Activated CD4-positive, alpha-beta T cell treated with anti-CD3 and anti-CD28 coated beads, Interleukin-2, amount 10 ng/mL, durations not matched to agents 7 days and 5 days (primary cell): Measurements from ENCODE around the gene SBK3. TPM values are rescaled to one million over a fixed set of nuclear protein-coding genes. Genes with fewer than 3 reads are reported as not detected.

Experiments used
- CTCF ChIA-PET: fragments of 350-600 bp; sonication (Branson Sonifier 250); formaldehyde crosslinking; loops from one replicate; lab custom pipeline; 2021; ENCODE audit warnings: antibody characterized with exemption; lab: Charles Lee
- POLR2A ChIA-PET: fragments of 350-600 bp; sonication (Branson Sonifier 250); formaldehyde crosslinking; loops from one replicate; lab custom pipeline; 2021; ENCODE audit warnings: antibody characterized with exemption; lab: Charles Lee
- DNase-seq: peaks from one replicate; pipeline ENCODE4 v3.0.0-alpha.2; 2020
- H3K27ac Mint-ChIP-seq: one replicate; pipeline ENCODE4 v1.8.0; 2021; ENCODE audit warnings: mild to moderate bottlenecking, moderate library complexity, mixed read lengths
- H3K27me3 Mint-ChIP-seq: one replicate; pipeline ENCODE4 v1.8.0; 2021; ENCODE audit warnings: mixed read lengths
- H3K36me3 Mint-ChIP-seq: one replicate; pipeline ENCODE4 v1.8.0; 2021; ENCODE audit warnings: low read depth, mixed read lengths
- H3K4me1 Mint-ChIP-seq: one replicate; pipeline ENCODE4 v1.8.0; 2021; ENCODE audit warnings: mixed read lengths
- H3K4me3 Mint-ChIP-seq: one replicate; pipeline ENCODE4 v1.8.0; 2021; ENCODE audit warnings: mild to moderate bottlenecking, moderate library complexity, mixed read lengths
- H3K9me3 Mint-ChIP-seq: one replicate; pipeline ENCODE4 v1.8.0; 2021; ENCODE audit warnings: mixed read lengths
- total RNA-seq, 2 experiments: library from RNA; stranded (reverse); gene quantifications; one replicate each; pipeline ENCODE4 v1.2.3, GENCODE V29; 2021

SBK3 gene
- total RNA-seq, 2 experiments from 2014 or later: not detected

DNA sequence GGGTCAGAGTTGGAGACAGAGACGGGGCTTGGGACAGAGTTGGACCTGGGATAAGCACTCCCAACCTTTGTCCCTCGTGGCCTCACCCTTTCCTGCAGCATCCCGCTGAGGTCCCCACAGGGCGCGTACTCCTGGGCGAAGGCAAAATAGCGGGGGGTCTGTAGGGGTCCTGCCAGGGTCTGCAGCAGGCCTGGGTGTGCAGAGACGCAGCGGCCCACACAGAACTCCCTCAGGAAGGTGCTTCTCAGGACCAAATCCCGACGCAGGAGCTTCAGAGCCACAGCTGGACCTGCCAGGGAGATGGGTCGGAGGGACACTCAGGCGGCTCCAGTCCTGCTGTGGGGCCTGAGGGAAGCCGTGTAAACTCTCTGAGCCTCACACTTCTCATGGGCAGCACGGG is 1.3 kb downstream of the SBK3 start:
- no peaks in the 10 kb centered on the region for H3K9me3 Mint-ChIP-seq
- DNase-seq: no peak
- no peak overlapping the region for H3K27ac Mint-ChIP-seq
- CTCF ChIA-PET: interaction anchor here (0.6 kb wide), 1 partner anchor 161 kb away, joined by 3 read pairs; no protein-coding TSS in a partner anchor
- peaks cover 7% of the 10 kb centered on the region for H3K27me3 Mint-ChIP-seq
- no peaks in the 10 kb centered on the region for H3K4me1 Mint-ChIP-seq
- H3K4me3 Mint-ChIP-seq: no peak overlapping the region
- POLR2A ChIA-PET: no interaction called here
- no peaks in the 10 kb centered on the region for H3K36me3 Mint-ChIP-seq

DNA sequence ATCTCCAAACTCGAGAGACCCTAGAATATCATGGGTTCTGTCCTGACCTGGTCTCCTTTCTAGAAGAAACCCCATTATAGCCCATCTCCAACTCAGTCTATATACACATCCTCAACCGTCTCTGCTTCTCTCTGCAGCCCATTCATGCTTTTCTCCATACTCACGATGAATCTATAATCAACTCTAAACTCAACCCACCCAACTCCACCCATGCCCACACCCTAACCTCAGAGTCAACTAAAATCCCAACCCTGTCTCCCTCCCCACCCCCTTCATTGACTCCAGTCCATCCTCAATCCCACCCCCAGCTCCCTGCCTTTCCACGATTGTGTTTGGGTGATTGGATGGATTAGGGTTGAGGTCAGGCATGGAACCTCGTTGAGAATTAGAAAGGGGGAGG is 1.8 kb downstream of the SBK3 start:
- H3K4me3 Mint-ChIP-seq: no peak overlapping the region
- no peaks in the 10 kb centered on the region for H3K36me3 Mint-ChIP-seq
- no peak overlapping the region for H3K27ac Mint-ChIP-seq
- DNase-seq: no peak
- CTCF ChIA-PET: interaction anchor here (0.6 kb wide), 1 partner anchor 160 kb away, joined by 3 read pairs; no protein-coding TSS in a partner anchor
- peaks cover 7% of the 10 kb centered on the region for H3K27me3 Mint-ChIP-seq
- H3K9me3 Mint-ChIP-seq: no peaks in the 10 kb centered on the region
- POLR2A ChIA-PET: no interaction called here
- no peaks in the 10 kb centered on the region for H3K4me1 Mint-ChIP-seq

- Mint-ChIP-seq H3K4me3 (no peak overlapping the region), H3K27ac (no peak overlapping the region), H3K9me3 (no peaks in the 10 kb centered on the region), H3K27me3 (no peaks in the 10 kb centered on the region), H3K36me3 (no peaks in the 10 kb centered on the region), H3K4me1 (no peaks in the 10 kb centered on the region)
- POLR2A ChIA-PET: no interaction called here
- DNase-seq: no peak
- CTCF ChIA-PET: no interaction called here
Measured at GRCh38 chr19:55542292-55542855, 3.0 kb downstream of the SBK3 start.

DNA sequence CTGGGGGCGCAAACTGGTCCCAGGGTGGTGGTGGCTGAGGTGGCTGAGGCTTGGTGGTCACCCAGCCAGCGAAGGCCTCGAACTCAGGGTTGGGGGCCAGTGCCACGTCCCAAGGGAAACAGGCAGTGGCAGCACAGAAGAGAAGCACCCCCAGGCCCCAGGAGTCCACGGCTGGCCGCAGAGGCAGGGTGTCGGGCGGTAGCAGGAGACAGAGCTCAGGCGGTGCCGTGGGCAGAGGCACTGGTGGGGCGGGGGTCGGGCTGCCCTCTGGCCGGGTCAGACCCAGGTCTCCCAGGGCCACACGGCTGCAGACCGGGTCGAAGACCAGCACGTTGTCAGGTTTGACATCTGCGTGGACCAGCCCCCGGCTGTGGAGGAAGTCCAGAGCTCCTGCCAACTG is 4.3 kb downstream of the SBK3 start:
- Mint-ChIP-seq H3K4me3 (no peak overlapping the region), H3K27ac (no peak overlapping the region), H3K4me1 (no peaks in the 10 kb centered on the region), H3K27me3 (no peaks in the 10 kb centered on the region), H3K36me3 (no peaks in the 10 kb centered on the region), H3K9me3 (no peaks in the 10 kb centered on the region)
- ChIA-PET CTCF (interaction anchor here (0.5 to 0.6 kb wide), 2 partner anchors 34 to 127 kb away, joined by 3 read pairs; no protein-coding TSS in a partner anchor), POLR2A (no interaction called here)
- no peak for DNase-seq

DNA sequence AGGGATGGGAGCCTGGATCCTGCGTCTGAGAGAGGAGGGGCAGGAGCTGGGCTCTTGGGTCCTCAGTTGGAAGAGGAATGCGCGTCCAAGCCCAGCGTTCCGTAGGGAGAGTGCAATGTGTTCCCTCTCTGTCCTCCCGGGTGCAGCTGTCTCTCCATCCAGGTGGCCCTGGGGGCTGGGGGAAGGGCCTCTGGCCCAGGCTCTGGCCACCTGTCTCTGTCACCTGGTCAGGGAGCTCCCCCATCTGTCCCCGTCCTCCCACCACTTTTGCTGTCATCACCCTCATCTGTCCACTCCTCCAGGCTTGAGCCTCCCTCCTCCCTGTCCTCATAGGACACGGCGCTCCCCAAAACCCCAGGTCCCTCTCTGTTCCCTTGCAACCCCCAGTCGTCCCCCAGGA is 4.7 kb downstream of the SBK3 start:
- CTCF ChIA-PET: interaction anchor here (0.5 to 0.7 kb wide), 3 partner anchors 34 to 407 kb away, joined by 3 read pairs; partner anchors contain the start of gene NLRP8
- no peaks in the 10 kb centered on the region for H3K4me1 Mint-ChIP-seq
- H3K9me3 Mint-ChIP-seq: no peaks in the 10 kb centered on the region
- no peak overlapping the region for H3K4me3 Mint-ChIP-seq
- H3K27me3 Mint-ChIP-seq: no peaks in the 10 kb centered on the region
- no peaks in the 10 kb centered on the region for H3K36me3 Mint-ChIP-seq
- no peak for DNase-seq
- no peak overlapping the region for H3K27ac Mint-ChIP-seq
- POLR2A ChIA-PET: no interaction called here

DNA sequence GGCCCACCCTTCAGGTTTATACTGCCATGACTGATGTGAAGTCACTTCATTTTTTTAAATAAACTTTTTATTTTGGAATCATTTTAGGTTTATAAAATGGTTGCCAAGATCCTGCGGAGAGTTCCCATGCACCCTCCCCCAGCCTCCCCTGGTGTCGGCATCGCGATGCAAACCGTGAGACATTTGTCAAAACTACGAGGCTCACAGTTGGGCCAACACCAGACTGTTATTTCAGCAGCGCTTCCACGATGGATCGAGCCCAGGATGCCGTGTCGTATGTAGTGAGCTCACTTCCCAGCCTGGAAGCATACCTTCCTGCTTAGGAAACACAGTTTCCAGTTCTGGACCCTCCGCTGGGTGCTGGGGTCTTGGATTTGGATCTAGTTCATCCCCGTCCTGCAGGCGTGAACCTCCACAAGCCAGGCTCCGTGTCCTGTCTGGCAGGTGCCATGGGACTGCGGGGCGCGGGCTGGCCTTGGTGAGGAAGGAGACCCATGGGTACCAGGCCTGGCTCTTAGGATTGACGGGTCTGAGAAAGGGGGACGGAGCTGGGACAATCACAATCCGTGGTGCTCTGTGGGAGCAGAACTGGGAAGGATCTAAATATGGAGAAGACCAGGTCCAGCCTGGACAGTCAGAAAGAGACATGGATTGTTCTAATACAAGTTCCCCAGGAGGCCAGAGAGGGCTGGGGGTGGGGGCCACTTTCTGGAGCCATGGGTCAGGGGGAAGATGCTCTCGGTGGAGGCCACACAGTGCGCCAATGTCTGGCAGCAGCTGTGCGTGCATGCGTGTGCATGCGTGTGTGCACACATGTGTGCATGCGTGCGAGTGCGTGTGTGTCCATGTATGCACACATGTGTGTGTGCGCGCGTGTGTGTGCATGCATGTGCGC is 6.0 kb downstream of the SBK3 start:
- no peaks in the 10 kb centered on the region for H3K9me3 Mint-ChIP-seq
- H3K4me3 Mint-ChIP-seq: no peak overlapping the region
- H3K36me3 Mint-ChIP-seq: no peaks in the 10 kb centered on the region
- no peaks in the 10 kb centered on the region for H3K27me3 Mint-ChIP-seq
- no peak overlapping the region for H3K27ac Mint-ChIP-seq
- no peaks in the 10 kb centered on the region for H3K4me1 Mint-ChIP-seq
- ChIA-PET POLR2A (no interaction called here), CTCF (no interaction called here)
- no peak for DNase-seq

DNA sequence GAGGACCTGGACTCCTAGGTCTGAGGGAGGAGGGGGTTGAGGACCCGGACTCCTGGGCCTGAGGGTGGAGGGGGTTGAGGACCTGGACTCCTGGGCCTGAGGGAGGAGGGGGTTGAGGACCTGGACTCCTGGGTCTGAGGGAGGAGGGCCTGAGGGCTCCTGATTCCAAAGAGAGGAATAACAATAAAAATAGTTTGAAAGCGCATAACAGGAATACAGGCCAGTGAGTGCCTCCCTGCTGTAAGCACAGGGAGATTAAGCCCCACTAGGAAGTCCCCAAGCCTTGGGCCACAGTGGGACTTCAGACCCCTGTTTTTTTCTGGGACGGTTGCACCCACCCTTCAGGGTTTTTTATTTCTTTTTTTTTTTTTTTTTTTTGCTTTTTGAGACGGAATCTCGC is 7.2 kb downstream of the SBK3 start:
- ChIA-PET CTCF (no interaction called here), POLR2A (no interaction called here)
- H3K36me3 Mint-ChIP-seq: no peaks in the 10 kb centered on the region
- H3K27me3 Mint-ChIP-seq: no peaks in the 10 kb centered on the region
- H3K27ac Mint-ChIP-seq: no peak overlapping the region
- H3K4me3 Mint-ChIP-seq: no peak overlapping the region
- H3K9me3 Mint-ChIP-seq: no peaks in the 10 kb centered on the region
- H3K4me1 Mint-ChIP-seq: no peaks in the 10 kb centered on the region
- DNase-seq: no peak

- Mint-ChIP-seq H3K27me3 (no peaks in the 10 kb centered on the region), H3K4me1 (no peaks in the 10 kb centered on the region), H3K4me3 (no peak overlapping the region), H3K36me3 (no peaks in the 10 kb centered on the region), H3K9me3 (no peaks in the 10 kb centered on the region), H3K27ac (no peak overlapping the region)
- ChIA-PET CTCF (no interaction called here), POLR2A (no interaction called here)
- DNase-seq: no peak
Measured at GRCh38 chr19:55537741-55538111, 7.6 kb downstream of the SBK3 start.

DNA sequence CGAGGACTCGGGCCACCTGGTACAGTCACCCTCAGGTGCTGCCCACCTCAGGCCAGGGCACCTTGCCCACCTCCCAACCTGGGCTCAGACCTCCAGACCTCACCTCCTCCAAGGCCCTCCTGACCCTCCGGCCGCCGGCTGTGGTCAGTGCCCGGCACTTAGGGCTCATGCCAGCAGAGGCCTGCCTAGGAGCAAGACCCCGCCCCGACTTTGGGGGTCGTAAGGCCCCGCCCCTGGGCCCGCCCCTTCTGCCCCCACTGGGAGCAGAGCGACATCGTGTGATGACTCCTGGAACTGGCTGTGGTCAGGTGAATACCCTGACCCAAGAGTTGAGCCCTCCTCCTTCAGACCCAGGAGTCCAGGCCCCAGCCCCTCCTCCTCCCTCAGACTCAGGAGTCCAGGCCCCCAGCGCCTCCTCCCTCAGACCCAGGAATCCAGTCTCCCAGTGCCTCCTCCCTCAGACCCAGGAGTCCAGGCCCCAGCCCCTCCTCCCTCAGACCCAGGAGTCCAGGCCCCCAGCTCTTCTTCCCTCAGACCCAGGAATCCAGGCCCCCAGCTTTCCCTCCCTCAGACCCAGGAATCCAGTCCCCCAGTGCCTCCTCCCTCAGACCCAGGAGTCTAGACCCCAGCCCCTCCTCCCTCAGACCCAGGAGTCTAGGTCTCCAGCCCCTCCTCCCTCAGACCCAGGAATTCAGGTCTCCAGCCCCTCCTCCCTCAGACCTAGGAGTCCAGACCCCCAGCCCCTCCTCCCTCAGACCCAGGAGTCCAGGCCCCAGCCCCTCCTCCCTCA is 8.2 kb downstream of the SBK3 start, which contains the start of gene SBK2:
Gene SBK2, minus strand, starts transcription at position 183 of the 790 bp plus-strand sequence. CDS start 839 bp downstream, outside the sequence.
- H3K27me3 Mint-ChIP-seq: no peaks in the 10 kb centered on the region
- no peak within 1 kb of the TSS for H3K4me3 Mint-ChIP-seq
- ChIA-PET POLR2A (no interaction called here), CTCF (no interaction called here)
- H3K36me3 Mint-ChIP-seq: no peaks in the 10 kb centered on the region
- H3K4me1 Mint-ChIP-seq: no peaks in the 10 kb centered on the region
- H3K27ac Mint-ChIP-seq: no peak within 1 kb of the TSS
- H3K9me3 Mint-ChIP-seq: no peaks in the 10 kb centered on the region
- DNase-seq: no peak

DNA sequence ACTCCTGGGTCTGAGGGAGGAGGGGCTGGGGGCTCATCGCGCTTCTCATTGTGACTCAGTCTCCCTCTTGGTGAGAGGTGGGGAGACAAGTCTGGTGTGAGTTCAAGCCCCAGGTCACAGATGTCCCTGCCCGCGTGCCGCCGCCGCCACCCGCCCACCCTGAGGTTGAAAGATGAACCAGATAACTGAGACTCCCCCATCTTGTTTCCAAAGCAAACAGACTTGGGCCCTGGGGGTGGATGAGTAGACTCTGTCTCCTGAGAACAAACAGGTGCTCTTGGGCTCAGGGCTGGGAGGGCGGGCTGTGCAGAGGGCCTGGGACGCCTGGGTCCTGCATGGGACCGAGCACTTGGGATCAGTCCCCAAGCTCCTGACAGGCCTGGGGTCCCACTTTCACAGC is 9.0 kb downstream of the SBK3 start:
- Mint-ChIP-seq H3K27ac (no peak overlapping the region), H3K27me3 (no peaks in the 10 kb centered on the region), H3K9me3 (no peaks in the 10 kb centered on the region), H3K4me1 (no peaks in the 10 kb centered on the region), H3K36me3 (no peaks in the 10 kb centered on the region), H3K4me3 (no peak overlapping the region)
- DNase-seq: no peak
- POLR2A ChIA-PET: no interaction called here
- CTCF ChIA-PET: interaction anchor here (0.8 kb wide), 1 partner anchor 19 kb away, joined by 3 read pairs; no protein-coding TSS in a partner anchor

DNA sequence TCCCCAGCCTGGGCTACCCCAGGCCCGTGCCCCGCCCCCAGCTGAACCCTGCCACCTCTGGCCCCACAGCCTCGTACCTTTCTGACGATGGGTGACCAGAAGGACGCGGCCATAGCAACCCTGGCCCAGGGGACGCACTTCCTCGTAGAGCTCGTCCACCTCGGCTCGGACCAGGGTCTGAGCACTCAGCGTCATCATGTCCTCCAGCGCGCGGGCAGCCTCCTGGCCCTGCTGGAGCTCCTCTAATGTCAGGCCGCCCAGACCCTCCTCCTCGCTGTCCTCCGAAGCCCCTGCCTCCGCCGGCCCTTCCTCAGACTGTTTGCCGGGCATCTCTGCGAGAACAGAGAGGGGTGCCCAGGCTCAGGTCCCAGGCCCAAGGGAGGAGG is 9.4 kb downstream of the SBK3 start:
- Mint-ChIP-seq H3K36me3 (no peaks in the 10 kb centered on the region), H3K4me3 (no peak overlapping the region), H3K9me3 (no peaks in the 10 kb centered on the region), H3K27ac (no peak overlapping the region), H3K4me1 (no peaks in the 10 kb centered on the region), H3K27me3 (no peaks in the 10 kb centered on the region)
- POLR2A ChIA-PET: no interaction called here
- CTCF ChIA-PET: interaction anchor here (0.8 kb wide), 2 partner anchors 19 to 118 kb away, joined by 3 read pairs; no protein-coding TSS in a partner anchor
- DNase-seq: no peak

DNA sequence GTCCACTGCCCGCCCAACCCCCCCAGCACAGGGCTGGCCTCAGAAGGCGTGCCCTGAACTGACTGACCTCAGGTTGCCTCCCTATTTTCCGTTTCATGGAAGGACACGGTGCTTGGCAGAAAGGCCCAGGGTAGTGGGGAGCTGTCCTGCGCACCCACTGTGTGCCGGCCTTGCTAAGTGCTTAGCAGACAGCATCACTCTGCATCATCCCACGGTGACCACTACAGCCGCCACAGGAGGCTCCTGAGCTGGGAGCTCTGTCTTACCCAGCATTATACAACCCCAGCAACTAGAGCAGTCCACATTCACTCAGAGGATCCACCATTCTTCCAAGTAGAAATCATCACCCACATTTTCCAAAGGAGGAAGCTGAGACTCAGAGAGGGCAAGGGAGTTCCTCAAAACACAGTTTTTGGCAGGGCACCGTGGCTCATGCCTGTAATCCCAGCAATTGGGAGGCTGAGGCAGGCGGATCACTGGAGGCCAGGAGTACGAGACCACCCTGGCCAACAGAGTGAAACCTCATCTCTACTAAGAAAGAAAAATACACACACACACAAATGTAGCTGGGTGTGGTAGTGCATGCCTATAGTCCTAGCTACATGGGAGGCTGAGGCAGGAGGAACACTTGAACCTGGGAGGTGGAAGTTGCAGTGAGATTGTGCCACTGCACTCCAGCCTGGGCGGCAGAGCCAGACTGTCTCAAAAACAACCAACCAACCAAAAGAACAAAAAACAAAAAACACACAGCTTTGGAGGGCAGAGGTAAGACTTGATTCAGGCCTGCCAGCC is 10.0 kb downstream of the SBK3 start:
- Mint-ChIP-seq H3K9me3 (no peaks in the 10 kb centered on the region), H3K27ac (no peak overlapping the region), H3K36me3 (no peaks in the 10 kb centered on the region), H3K4me3 (no peak overlapping the region), H3K4me1 (no peaks in the 10 kb centered on the region), H3K27me3 (no peaks in the 10 kb centered on the region)
- ChIA-PET CTCF (interaction anchor here (0.8 kb wide), 2 partner anchors 18 to 119 kb away, joined by 3 read pairs; no protein-coding TSS in a partner anchor), POLR2A (no interaction called here)
- DNase-seq: no peak
